GM23338 (cell line): ENCODE measurements around the gene GYPC.

ENCODE experiments used
- CREB1 ChIP-seq: fragments of 250-450 bp; sonication (Bioruptor Pico); IDR thresholded peaks from 2 replicates; pipeline ENCODE4 v1.5.0; 2020; ENCODE audit warnings: low read depth, mild to moderate bottlenecking, moderate library complexity
- EZH2 ChIP-seq: fragments of 200-600 bp; sonication (generic); IDR thresholded peaks from one replicate; pipeline ENCODE4 v1.8.0; 2017; ENCODE audit warnings: antibody characterized with exemption, mild to moderate bottlenecking, low read depth; ENCODE audit not compliant: unreplicated experiment
- EZH2phosphoT487 ChIP-seq: fragments of 200-600 bp; sonication (generic); IDR thresholded peaks from one replicate; pipeline ENCODE4 v1.8.1; 2018; ENCODE audit warnings: antibody characterized with exemption; ENCODE audit not compliant: unreplicated experiment
- JUNB ChIP-seq: IDR thresholded peaks from one replicate; pipeline ENCODE4 v1.6.1; 2016; ENCODE audit warnings: antibody characterized with exemption; ENCODE audit not compliant: unreplicated experiment
- NANOG ChIP-seq: IDR thresholded peaks from 2 replicates; pipeline ENCODE4 v1.6.1; 2016; ENCODE audit warnings: antibody characterized with exemption, borderline replicate concordance
- POLR2AphosphoS5 ChIP-seq: IDR thresholded peaks from 2 replicates; pipeline ENCODE4 v1.6.1; 2016; ENCODE audit warnings: antibody characterized with exemption, low read depth
- TF ChIP-seq, protein P1 (sequence below), 2 experiments: fragments of 200-600 bp in 1 of 2; sonication (generic) in 1 of 2; conservative IDR thresholded peaks; 2 replicates each; pipeline versions ENCODE4 v1.5.1 to v1.6.1; 2016 to 2017; ENCODE audit warnings: antibody characterized with exemption in 2 of 2, low read depth in 2 of 2, mild to moderate bottlenecking in 2 of 2, moderate library complexity in 1 of 2
- TF ChIP-seq, protein P2 (sequence below): IDR thresholded peaks from one replicate; pipeline ENCODE4 v1.6.1; 2018; ENCODE audit warnings: antibody characterized with exemption; ENCODE audit not compliant: unreplicated experiment
- TF ChIP-seq, protein P3 (sequence below): IDR thresholded peaks from 2 replicates; pipeline ENCODE4 v1.6.1; 2016; ENCODE audit warnings: antibody characterized with exemption

DNA sequence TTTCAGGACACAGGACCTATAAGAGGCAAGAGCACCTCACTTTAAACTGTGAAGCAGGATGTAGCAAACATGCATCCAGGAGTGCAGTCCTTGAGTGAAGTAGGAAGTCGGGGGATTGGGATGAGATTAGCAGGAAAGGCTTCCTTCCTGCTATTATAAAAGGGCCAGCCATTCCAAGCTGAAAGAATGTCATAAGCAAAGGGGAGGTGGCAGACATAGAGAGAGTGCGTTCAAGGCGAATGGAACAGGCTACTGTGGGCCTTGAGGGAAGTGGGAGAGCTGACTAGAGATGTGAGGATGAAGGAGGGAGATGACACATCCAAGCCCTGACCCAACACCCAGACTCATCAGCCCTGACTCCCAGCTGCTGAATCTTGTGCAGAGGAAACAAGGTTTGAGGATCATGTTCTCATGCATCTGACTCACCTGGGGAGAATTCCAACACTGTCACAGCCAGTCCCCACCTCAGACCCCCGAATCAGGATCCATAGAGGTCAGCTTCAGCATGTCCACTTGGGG is 63.9 kb downstream of the GYPC start:
- TF ChIP-seq, protein P1, sequence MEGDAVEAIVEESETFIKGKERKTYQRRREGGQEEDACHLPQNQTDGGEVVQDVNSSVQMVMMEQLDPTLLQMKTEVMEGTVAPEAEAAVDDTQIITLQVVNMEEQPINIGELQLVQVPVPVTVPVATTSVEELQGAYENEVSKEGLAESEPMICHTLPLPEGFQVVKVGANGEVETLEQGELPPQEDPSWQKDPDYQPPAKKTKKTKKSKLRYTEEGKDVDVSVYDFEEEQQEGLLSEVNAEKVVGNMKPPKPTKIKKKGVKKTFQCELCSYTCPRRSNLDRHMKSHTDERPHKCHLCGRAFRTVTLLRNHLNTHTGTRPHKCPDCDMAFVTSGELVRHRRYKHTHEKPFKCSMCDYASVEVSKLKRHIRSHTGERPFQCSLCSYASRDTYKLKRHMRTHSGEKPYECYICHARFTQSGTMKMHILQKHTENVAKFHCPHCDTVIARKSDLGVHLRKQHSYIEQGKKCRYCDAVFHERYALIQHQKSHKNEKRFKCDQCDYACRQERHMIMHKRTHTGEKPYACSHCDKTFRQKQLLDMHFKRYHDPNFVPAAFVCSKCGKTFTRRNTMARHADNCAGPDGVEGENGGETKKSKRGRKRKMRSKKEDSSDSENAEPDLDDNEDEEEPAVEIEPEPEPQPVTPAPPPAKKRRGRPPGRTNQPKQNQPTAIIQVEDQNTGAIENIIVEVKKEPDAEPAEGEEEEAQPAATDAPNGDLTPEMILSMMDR (conservative IDR thresholded peaks at IDR 0.05; ENCODE audit: low read depth in 2 of 2): no peak
- TF ChIP-seq CREB1 (CRISPR knock-in tag): no peak
- TF ChIP-seq EZH2: no peak
- TF ChIP-seq EZH2phosphoT487: no peak
- TF ChIP-seq NANOG: no peak
- TF ChIP-seq, protein P2, sequence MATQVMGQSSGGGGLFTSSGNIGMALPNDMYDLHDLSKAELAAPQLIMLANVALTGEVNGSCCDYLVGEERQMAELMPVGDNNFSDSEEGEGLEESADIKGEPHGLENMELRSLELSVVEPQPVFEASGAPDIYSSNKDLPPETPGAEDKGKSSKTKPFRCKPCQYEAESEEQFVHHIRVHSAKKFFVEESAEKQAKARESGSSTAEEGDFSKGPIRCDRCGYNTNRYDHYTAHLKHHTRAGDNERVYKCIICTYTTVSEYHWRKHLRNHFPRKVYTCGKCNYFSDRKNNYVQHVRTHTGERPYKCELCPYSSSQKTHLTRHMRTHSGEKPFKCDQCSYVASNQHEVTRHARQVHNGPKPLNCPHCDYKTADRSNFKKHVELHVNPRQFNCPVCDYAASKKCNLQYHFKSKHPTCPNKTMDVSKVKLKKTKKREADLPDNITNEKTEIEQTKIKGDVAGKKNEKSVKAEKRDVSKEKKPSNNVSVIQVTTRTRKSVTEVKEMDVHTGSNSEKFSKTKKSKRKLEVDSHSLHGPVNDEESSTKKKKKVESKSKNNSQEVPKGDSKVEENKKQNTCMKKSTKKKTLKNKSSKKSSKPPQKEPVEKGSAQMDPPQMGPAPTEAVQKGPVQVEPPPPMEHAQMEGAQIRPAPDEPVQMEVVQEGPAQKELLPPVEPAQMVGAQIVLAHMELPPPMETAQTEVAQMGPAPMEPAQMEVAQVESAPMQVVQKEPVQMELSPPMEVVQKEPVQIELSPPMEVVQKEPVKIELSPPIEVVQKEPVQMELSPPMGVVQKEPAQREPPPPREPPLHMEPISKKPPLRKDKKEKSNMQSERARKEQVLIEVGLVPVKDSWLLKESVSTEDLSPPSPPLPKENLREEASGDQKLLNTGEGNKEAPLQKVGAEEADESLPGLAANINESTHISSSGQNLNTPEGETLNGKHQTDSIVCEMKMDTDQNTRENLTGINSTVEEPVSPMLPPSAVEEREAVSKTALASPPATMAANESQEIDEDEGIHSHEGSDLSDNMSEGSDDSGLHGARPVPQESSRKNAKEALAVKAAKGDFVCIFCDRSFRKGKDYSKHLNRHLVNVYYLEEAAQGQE: no peak
- no peak for TF ChIP-seq POLR2AphosphoS5
- TF ChIP-seq, protein P3, sequence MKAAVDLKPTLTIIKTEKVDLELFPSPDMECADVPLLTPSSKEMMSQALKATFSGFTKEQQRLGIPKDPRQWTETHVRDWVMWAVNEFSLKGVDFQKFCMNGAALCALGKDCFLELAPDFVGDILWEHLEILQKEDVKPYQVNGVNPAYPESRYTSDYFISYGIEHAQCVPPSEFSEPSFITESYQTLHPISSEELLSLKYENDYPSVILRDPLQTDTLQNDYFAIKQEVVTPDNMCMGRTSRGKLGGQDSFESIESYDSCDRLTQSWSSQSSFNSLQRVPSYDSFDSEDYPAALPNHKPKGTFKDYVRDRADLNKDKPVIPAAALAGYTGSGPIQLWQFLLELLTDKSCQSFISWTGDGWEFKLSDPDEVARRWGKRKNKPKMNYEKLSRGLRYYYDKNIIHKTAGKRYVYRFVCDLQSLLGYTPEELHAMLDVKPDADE: no peak
- TF ChIP-seq JUNB: no peak
